NCI-H2081 treated with DMSO at 0.1 percent for 48 hours (cell line): ENCODE data around the gene EMC8.
"Not testable (repeated sequence)": the region's sequence is repeated elsewhere in the genome, so short reads cannot be mapped to it uniquely, and the experiment has no call there.

Experiments
- DNase-seq: peaks from one replicate; lab custom pipeline; 2025; lab: John Stamatoyannopoulos, UW

Gene EMC8

DNA sequence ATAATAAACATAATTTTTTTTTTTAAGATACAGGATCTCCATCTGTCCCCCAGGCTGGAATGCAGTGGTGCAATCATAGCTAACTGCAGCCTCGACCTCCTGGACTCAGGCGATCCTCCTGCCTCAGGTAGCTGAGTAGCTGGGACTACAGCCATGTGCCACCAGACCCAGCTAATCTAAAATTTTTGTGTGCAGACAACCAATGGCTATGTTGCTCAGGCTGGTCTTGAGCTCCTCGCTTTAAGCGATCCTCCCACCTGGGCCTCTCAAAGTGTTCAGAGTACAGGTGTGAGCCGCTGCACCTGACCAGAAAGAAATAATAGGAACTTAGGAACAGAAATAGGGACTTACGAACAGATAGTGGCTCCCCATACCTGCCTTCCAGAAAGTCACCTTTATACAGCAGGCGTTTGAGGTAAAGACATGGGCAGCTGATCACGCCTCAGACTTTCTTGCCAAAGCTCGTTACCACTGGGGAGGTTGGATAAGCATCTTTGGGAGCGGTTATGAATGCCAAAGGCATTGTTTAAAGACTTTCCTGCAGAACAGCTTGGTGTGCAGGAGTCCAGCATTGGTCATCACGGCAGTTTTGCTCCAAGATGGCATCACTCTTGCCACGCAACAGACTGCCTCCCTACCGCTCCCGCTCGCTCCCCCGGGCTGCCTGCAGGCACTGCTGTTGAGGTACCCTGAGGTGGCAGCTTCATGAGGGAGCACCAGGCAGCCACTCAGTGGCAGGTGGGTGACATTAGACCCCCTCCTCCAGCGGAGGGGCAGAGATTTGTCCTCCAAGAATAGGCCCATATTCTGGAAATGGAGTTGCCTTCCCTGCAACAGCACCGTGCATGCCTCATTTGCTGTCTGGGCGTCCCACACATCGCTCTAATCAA, 13.7 kb upstream of the EMC8 start:
- no peak for DNase-seq

DNA sequence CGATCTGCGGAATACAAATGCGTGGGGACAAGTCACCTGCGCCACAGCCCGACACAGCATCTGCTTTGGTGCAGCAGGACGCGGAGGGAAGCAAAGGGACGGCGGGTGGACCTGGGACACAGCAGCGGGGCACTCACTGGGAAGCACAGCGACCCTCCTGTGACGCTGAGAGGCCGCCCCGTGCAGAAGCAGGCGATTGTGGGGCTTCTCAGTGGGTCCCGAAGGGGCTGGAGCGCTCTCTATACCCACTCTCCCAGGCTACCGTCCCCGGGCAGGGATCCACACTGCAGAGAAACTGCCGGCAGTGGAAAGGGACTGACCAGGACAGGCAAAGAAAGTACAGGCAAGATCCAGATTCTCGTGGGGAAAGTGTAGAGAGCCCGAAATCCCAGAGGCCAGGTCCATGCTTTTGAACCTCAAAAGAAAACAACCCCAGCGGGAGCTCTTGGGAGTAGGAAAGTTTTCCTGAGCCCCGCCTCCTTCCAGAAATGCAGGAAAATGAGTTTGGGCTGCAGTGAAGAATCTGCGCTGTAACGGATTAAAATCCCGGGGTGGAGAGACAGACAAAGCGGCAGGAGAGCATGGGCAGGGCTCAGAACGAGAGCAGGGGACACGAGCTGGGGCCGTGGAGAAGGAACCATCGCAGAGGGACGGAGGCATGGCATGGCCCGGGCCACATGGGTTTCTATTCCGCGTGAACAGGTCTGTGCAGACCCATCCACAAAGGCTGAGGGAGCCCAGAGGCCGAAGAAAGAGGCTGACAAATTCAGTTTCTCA, 12.9 kb upstream of the EMC8 start:
- DNase-seq, result no peak

DNA sequence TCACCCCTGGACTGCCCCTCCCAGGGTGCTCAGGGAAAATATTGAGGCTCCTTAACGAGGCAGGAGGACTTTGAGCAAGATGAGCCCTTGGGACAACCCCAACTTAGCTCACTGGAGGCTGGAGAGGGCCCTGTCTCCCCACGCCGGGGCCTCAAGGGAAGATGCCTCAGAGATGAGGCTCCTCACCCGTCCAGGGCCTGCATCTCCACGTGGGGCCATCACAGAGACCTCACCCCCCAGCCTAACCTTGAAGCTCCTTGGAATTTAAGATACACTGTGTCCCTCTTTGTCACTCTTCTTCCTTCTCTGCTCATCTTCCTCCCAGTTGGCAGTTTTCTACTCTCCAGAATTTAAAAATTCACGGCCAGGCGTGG, 11.4 kb upstream of the EMC8 start:
- no peak for DNase-seq

DNA sequence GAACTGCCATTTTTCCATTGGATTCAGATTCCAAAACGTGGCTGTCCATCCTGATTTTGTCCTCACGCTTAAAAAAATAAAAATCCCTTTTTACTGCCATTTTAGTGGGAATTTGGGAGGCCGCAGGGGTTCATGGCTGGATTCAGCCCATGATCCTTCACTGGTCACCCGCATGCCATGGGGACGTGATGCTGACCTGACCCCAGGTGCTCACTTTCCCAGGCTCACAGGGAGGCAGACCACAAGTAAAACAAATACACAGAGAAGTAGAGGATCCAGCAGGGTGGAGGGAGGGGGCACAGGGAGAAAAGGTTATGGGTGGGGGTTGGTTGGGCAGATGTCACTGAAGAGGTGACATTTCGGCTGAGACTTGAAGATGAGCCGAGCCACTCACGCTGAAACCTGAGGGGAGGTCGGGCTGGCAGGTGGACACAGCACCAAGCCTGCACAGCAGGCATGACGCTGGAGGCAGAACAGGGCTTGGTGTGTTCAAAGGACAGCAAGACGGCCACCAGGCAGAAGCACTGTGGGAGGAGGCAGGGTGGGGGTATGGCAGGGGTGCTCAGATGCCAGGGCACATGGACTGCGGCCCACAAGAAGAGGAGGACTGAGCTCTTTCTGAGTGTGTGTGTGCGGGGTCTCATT, 10.9 kb upstream of the EMC8 start:
- DNase-seq, result no peak

DNA sequence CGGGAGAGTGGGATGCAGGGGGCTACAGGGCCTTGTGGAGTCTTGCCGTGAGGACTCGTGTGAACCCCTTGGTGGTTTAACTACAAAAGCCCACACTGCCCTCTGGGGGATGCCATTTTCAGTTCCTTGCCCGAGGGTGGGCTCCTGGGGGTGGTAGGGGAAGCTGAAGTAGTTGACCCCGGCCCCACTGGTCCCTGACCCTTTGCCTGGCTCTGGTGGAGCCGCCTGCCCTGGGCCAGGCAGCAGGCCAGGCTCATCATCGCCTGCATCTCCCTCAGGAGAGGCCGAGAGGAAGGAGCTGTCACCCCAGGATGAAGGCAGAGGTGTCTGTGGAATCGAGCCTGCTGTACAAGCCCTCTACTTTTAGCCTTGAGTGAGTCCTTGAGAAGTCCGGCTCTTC, 10.3 kb upstream of the EMC8 start:
- DNase-seq, result no peak

DNA sequence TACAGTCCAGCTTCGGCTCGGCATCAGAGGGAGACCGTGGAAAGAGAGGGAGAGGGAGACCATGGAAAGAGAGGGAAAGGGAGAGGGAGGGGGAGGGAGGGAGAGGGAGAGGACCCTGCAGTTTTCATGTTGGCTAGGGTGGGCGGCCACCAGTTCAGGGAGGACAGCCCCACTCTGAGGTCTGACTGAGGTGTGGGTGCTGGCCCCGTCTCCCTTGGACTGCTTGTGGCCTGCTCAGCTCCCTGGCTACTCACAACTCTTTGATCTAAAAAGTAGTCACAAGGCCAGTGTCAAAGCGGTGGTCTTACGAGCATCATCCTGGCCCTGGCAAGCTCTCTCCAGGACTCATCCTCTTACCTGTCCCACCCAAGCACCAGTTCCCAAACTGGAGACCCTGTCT, 9.6 kb upstream of the EMC8 start:
- DNase-seq, result no peak

DNA sequence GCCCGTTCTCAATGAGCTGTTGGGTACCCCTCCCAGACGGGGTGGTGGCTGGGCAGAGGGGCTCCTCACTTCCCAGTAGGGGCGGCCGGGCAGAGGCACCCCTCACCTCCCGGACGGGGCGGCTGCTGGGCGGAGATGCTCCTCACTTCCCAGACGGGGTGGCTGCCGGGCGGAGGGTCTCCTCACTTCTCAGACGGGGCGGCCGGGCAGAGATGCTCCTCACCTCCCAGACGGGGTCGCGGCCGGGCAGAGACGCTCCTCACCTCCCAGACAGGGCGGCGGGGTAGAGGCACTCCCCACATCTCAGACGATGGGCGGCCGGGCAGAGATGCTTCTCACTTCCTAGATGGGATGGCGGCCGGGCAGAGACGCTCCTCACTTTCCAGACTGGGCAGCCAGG, 8.8 kb upstream of the EMC8 start:
- not testable (repeated sequence) for DNase-seq

DNA sequence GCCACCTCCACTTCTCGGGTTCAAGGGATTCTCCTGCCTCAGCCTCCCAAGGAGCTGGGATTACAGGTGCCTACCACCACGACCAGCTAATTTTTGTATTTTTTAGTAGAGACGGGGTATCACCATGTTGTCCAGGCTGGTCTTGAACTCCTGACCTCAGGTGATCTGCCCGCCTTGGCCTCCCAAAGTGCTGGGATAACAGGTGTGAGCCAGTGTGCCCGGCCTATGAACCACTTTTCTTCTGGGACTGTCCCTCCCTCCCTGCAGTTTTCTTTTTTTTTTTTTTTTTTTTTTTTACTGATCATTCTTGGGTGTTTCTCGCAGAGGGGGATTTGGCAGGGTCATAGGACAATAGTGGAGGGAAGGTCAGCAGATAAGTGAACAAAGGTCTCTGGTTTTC, 8.0 kb upstream of the EMC8 start:
- not testable (repeated sequence) for DNase-seq

DNA sequence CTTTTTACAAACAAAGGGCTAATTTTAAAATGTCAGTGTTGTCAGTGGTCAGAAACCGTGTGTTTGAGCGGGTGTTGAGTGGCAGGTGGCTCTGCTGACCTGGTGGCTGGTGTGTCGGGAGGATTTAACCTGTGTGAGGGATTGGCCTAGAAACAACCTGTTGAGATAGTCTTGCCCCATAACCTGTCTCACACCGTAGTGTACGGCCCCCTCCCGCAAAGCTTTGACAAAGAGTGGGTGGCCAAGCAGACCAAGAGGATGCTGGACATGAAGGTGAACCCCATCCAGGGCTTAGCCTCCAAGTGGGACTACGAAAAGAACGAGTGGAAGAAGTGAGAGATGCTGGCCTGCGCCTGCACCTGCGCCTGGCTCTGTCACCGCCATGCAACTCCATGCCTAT, 7.2 kb upstream of the EMC8 start:
- DNase-seq, result no peak

DNA sequence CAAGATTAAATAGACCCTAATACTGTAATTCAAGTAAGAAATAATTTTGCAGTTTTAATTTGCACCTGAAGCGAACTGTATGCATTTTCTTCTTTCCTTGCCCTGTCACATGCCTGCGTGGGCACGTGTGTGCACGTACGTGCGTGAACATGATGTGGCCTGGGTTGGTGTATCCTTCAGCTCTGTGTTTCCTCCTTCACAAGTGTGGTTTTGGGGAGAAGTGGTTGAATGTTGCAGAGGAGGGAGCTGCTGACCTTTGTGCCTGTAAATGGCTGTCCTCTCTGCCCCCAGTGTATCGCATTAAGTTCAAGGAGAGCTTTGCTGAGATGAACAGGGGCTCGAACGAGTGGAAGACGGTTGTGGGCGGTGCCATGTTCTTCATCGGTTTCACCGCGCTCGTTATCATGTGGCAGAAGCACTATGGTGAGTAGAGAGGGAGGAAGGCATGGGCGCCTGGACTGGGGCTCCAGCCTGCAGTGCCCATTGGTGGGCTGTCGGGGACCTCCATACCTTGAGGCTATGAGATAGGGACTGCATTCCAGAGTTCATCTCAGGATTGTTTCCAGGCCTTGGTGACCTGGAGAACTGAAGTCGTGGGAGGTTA, 6.2 kb upstream of the EMC8 start:
- no peak for DNase-seq

DNA sequence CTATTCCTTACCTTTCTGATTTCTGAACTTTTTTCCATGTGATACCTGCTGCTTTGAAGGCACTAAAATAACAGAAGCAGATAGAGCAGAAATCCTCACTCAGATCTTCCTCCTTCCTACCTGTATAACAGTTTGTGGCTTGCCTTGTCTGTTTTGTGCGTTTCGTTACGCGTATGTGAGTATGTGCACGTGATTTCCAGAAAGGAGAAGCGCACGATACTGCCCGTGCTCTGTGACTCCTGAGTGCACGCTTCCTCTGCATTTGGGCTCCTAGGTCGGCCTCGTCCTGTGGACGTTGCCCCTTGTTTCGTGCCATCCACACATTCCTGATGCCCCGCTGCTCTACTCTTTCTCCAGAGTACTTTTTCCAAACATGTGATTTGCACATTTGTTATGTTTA, 4.2 kb upstream of the EMC8 start:
- DNase-seq, result no peak

DNA sequence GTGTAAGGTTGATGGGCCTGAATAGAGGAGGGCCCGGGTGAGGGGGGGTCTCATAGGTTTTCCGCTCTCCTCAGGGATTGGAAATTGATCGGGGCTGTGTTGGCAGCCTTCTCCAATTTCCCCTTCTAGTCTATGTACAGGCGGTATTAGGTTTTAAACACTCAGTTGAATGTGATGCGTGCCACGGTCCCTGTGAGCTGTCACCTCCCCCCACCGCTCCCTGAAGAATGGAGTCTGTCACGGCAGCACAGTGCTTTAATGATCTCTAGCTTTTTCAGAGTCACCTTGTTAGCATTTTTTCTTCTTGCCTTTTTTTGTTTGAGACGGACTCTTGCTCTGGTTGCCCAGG, 951 bp upstream of the EMC8 start:
- DNase-seq, result no peak

DNA sequence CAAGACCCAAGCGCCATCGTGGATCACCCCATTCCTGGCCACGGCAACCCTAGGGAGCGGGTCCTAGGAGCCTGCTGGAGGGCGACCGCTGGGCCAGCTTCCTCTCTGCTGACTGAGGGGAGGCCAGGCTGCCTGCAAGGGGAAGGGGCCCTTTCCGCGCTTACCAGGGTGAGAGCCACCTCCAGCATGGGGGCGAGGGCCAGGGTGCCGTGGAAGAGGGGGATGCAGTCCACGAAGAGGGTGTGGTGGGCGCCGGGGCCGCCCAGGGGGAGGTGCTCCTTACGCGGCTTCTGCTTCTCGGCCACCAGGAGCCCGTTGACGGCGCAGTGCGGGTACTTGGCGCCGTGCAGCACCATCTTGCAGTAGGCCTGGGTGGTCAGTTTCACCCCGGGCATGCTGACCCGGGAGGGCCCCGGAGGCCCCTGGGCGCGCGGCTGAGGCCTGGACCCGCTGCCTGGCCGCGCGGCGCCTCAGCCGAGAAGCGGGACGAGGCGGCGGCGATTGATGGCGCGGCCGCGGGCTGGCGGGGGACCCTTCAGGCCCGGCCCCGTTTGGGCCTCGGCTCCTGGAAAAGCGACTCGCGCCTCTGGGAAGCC, 345 bp downstream of the EMC8 start:
- DNase-seq, result no peak

DNA sequence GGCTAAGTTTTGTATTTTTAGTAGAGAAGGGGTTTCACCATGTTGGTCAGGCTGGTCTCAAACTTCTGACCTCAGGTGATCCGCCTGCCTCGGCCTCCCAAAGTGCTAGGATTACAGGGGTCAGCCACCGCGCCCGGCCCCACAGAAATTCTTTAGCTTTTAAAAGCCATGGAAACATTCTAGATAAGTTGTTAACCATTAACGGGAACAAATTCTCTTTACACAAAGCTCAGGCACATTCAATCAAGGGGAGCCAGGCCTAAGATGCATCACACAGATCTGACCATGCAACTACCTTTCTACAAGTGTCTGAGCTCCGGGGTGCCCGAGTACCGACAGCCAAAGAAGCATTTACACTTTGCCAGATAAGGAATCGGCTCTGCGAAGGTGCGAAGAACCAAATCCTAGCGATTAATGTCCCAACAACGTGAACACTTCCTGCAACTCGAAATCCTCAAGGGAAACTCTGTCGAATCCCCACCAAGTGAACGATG, 1.0 kb downstream of the EMC8 start:
- no peak for DNase-seq

DNA sequence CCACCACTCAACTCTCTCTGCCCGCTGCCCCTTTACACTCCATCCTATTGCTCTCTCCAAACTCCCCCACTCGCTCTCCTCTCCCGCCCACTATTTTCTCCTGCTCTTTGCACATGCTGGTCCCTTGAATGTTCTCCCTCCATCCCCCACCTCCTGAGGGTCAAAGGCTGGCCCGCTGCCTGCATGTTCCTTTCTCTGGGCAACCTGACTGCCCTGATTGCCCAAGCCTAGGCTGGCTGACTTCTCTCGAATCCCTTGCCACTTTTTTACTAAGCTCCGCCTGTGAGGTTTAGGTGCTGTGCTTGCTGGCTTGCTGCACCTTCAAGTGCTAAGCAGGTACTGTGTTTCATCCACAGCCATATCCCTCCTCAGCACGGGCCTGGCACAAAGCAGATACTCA, 2.7 kb downstream of the EMC8 start:
- no peak for DNase-seq

DNA sequence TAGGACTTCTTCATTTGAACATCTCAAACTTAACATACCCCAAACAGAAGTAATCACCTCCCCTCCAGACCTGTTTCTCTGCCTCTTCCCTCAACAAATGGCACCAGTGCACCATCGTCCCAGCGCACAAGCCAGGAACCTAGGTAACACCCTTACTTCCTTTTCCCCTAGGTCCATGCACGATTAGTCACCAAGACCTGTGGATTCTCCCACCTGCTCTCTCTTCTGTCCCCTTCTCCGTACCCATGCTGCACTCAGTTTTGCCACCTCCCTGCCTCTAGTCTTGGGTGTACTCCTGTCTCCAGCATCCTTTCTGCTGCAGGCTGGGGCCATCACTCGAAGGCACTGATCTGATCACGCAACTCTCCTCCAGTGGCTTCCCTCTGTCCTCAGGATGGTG, 3.2 kb downstream of the EMC8 start:
- DNase-seq, result no peak

DNA sequence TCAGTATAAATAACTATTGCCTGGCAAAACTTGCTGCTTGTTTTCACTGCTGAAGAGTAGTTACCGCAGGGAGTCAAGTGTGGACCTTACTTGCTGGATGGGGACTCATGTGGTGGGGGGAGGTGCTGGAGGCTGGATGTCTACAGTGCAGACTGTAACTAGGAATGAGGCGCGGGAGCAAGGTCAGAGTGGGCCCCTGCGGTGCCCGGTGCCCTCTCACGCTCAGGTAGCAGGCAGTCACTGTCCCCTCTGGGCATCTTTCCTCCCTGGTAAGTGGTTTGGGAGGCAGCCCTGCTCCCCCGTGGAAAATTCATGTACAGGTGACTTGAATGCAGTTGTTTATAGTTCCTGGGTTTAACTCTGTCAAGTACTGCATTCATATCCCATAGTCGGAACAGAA, 4.6 kb downstream of the EMC8 start:
- no peak for DNase-seq

DNA sequence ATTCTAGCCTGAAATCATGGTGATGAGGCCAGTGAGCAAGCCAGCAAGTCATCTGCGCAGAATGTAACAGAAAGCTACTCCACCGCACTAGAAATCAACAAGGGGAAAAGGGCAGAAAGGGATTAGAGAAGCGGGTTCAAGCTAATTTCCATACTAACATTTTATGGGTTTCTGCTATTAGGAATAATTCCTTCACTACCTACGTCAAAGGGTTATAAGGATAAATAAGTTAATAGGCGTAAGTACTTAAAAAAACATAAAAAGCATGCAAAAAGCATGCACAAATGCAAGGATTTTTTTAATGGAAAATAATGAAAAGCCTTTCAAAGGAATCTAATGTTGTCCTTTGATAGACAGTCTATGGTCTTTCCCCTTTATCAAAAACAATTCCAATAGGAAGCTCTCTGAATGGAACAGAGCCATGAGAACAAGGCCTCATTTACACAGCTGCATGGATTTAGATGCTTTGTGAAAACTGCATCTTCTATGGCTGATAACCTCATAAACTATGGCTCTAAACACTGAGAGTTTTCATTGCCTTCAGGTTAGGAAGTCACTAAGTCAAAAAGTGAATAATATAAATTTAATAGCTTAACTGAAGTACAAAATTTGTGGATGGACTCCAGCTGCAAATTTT, 5.6 kb downstream of the EMC8 start:
- DNase-seq, result no peak

DNA sequence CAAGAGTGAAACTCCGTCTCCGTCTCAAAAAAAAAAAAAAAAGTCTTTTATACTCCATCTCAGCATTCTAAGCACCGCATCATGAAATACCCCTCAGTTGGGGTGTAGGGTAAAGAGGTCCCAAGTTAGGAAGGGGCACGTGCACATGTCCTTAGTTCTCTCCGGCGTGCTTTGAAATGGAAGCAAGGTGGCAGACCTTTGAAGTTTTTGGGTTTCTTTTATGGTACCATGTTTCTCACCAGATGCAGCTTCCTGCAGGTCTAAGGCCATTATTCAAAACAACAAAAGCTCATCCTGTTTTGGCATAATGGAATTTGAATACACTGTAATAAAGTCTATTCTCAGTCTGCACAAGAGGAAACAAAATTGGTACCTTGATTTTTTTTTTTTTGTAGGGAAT, 9.6 kb downstream of the EMC8 start:
- no peak for DNase-seq

DNA sequence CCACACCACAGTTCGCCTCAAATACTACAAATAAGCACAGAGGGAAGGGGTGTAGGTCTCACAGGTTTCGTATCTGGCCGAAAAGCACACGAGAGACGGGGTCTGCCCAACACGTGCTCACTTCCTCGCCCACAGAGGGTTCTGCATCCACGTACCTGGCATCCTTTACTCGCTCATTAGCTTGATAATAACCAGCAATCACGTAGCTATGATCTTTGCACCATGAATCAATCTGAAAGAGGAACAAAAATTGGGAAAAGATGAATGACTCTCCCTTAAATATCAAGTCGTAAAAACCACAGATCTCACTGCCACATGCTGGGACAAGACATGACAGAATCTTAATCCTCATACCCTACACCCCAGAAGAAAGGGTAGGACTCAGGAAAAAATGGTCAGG, 10.5 kb downstream of the EMC8 start:
- no peak for DNase-seq

DNA sequence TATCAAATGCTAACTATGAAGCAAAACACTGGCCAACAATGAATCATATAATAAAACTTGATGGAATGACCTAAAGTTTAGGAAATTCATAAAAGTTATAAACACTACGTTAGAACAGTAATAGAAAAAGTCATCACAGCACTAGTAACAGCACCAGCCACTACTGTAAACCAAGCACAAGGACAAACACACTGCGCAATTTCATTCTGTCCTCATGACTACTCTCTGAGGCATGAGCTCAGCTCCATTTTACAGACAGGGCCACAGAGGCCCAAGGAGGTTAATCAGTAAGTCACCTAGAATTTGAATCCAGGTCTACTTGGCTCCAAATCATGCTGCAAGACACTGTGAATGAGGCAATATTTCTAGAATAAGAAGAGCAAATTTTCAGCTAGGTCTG, 13.4 kb downstream of the EMC8 start:
- no peak for DNase-seq

DNA sequence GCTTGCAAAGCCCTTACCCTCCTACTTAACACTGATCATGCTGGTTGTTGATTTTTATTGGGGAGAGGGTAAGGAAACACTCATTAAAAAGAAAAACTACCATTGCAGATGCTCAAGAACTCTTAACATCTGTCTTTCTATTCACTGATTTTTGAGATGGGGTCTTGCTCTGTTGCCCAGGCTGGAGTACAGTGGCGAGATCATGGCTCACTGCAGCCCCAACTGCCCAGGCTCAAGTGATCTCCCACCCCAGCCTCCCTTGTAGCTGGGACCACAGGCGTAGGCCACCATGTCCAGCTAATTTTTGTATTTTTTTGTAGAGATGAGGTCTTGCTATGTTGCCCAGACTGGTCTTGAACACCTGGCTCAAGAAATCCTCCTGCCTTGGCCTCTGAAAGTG, 14.5 kb downstream of the EMC8 start:
- DNase-seq, result no peak
